Central memory CD8-positive, alpha-beta T cell (primary cell): ENCODE results near the gene LRMDA.

Experiments
- ATAC-seq: fragments of 150-1000 bp; cut with Tn5 transposase; replicated peaks from 2 replicates; pipeline ENCODE4 v1.10.0; 2022; ENCODE audit warnings: mild to moderate bottlenecking, moderate FRiP score, moderate number of reproducible peaks; ENCODE audit not compliant: poor library complexity, severe bottlenecking; ENCODE audit errors: extremely low read depth
- DNase-seq, 2 donors: peaks; one replicate each; pipeline ENCODE4 v3.0.0; 2021; ENCODE audit warnings: low spot score in 2 of 2
- H3K27ac Mint-ChIP-seq: one replicate; pipeline ENCODE4 v1.8.0; 2022; ENCODE audit warnings: low read depth, mild to moderate bottlenecking, moderate library complexity, mixed read lengths
- H3K27me3 Mint-ChIP-seq: one replicate; pipeline ENCODE4 v1.8.0; 2022; ENCODE audit warnings: mixed read lengths
- H3K36me3 Mint-ChIP-seq: one replicate; pipeline ENCODE4 v1.8.0; 2022; ENCODE audit warnings: mild to moderate bottlenecking, moderate library complexity, mixed read lengths; ENCODE audit not compliant: insufficient read depth
- H3K4me1 Mint-ChIP-seq: one replicate; pipeline ENCODE4 v1.8.0; 2022; ENCODE audit warnings: mixed read lengths
- H3K4me3 Mint-ChIP-seq: one replicate; pipeline ENCODE4 v1.8.0; 2022; ENCODE audit warnings: mild to moderate bottlenecking, moderate library complexity, mixed read lengths
- H3K9me3 Mint-ChIP-seq: one replicate; pipeline ENCODE4 v1.8.0; 2022; ENCODE audit warnings: mixed read lengths

LRMDA gene

DNA sequence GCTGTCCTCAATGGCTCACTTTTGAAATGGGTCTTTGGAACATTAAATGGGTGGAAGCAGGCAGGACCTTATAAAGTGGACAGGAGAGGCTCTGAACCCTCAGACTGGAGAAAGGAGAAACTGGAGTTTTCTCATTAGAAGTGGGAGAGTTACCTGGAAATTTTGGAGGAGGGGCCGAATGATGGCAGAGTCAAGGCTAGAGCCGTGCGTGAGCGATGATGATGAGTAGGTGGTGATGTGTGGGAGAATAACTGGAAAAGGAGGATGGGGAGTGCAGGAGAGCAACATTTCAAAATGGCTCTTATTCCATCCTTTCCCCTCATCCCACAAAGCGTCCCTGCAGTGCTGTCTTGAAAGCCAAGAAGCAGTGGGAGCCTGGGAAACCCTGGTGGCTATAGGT is 274.0 kb downstream of the LRMDA start:
- no peaks in the 10 kb centered on the region for H3K9me3 Mint-ChIP-seq
- H3K4me1 Mint-ChIP-seq: no peaks in the 10 kb centered on the region
- peaks cover 1% of the 10 kb centered on the region for H3K36me3 Mint-ChIP-seq
- no peak for DNase-seq
- no peak for ATAC-seq
- peaks cover 9% of the 10 kb centered on the region for H3K27me3 Mint-ChIP-seq
- no peak overlapping the region for H3K27ac Mint-ChIP-seq
- no peak overlapping the region for H3K4me3 Mint-ChIP-seq

GRCh38 chr10:75707080-75707840 is 275.8 kb downstream of the LRMDA start:
- H3K36me3 Mint-ChIP-seq: peaks cover 1% of the 10 kb centered on the region
- no peaks in the 10 kb centered on the region for H3K9me3 Mint-ChIP-seq
- H3K4me1 Mint-ChIP-seq: no peaks in the 10 kb centered on the region
- H3K27ac Mint-ChIP-seq: no peak overlapping the region
- ATAC-seq: no peak
- H3K27me3 Mint-ChIP-seq: peaks cover 16% of the 10 kb centered on the region
- no peak overlapping the region for H3K4me3 Mint-ChIP-seq
- no peak for DNase-seq

DNA sequence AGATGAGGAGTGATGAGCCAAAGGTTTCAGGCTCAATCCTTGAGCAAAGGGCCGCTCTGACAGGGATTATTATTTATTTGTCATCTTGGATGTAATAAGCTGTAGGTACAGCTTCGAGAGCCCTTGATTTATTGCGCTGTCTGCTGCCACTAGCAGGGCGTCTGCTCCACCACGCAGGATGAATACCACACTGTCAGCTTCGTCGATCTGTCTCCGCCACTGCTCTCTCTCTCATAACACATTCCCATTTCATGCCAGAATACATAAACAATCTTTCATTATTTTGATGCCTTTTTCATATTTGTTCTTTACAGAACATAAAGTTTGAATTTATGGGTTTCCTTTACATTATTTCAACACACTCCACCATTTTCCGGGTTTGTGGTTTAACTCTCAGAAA is 276.6 kb downstream of the LRMDA start:
- DNase-seq (no peak), ATAC-seq (no peak)
- no peak overlapping the region for H3K4me3 Mint-ChIP-seq
- peaks cover 1% of the 10 kb centered on the region for H3K36me3 Mint-ChIP-seq
- no peaks in the 10 kb centered on the region for H3K9me3 Mint-ChIP-seq
- no peak overlapping the region for H3K27ac Mint-ChIP-seq
- peaks cover 24% of the 10 kb centered on the region for H3K27me3 Mint-ChIP-seq
- no peaks in the 10 kb centered on the region for H3K4me1 Mint-ChIP-seq

DNA sequence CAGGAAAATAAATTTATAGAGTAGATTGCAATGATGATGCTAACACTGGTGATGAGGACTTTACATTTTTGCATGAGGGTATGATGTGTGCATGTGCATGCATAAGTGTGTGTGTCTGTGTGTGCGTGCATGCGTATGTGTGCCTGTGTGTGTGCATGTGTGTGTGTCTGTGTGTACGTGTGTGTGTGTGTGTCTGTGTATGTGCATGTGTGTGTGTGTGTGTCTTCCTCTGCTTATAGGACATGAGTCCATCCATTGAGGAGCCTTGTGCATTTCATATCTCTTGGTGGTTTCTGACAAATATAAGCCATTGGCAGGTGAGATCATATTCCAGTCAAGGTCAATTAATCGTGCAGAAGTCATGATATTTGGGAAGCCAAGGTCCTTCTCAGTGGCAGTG is 277.8 kb downstream of the LRMDA start:
- H3K4me1 Mint-ChIP-seq: no peaks in the 10 kb centered on the region
- no peak for DNase-seq
- H3K27me3 Mint-ChIP-seq: peaks cover 35% of the 10 kb centered on the region
- H3K27ac Mint-ChIP-seq: no peak overlapping the region
- H3K4me3 Mint-ChIP-seq: no peak overlapping the region
- H3K36me3 Mint-ChIP-seq: peaks cover 1% of the 10 kb centered on the region
- no peak for ATAC-seq
- no peaks in the 10 kb centered on the region for H3K9me3 Mint-ChIP-seq

DNA sequence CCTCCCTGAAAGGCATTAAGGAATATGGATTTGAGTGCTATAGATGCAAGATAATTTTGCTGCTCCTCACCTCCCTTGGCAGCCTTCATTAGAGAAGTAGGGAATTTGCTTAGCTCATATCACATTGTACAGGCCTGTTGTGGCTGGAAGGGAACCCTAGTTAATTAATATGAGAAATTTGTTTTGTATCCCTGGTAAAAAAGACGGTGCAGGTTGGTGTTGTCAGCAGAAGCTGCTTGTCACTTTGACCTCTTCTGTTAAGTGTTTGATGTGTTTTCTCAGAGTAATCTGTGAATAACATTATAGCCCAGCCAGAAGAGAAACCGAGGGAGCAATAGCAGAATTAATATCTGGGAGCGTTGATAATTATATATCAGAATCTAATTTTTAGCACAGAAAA is 278.4 kb downstream of the LRMDA start:
- peaks cover 1% of the 10 kb centered on the region for H3K36me3 Mint-ChIP-seq
- DNase-seq (no peak), ATAC-seq (no peak)
- no peaks in the 10 kb centered on the region for H3K4me1 Mint-ChIP-seq
- peaks cover 37% of the 10 kb centered on the region for H3K27me3 Mint-ChIP-seq
- no peak overlapping the region for H3K4me3 Mint-ChIP-seq
- H3K27ac Mint-ChIP-seq: no peak overlapping the region
- H3K9me3 Mint-ChIP-seq: no peaks in the 10 kb centered on the region

DNA sequence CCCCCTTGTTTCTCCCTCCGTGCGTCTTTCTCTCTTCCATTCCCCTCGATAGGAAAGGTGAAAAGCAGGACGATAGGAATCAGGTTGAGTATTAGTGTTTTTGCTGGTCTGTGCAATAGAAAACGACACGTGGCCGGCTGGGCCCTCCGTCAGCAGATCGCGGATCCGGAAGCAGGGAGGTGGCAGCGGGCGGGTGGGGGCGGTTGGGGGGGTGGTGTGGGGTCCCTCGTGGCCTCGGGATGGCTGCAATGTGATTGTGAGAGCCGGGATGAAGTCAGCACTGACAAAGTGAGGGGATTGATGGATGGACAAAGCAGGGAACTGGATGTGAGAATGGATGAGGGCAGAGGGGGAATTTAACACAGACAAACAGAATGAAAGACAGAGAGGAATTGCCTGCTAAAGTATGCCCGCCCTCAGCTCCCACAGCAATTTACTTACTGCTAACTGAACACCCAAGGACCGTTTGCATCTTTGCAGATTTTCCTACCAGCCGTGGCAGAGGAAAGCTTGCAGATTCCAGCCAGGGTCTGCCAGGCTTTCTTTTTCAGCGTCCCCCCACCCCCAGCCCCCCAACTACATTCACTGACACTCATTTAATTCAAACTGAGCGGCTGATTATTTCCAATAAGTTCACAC is 280.9 kb downstream of the LRMDA start:
- DNase-seq: no peak
- Mint-ChIP-seq H3K27me3 (peaks cover 46% of the 10 kb centered on the region), H3K27ac (no peak overlapping the region), H3K4me3 (no peak overlapping the region), H3K9me3 (no peaks in the 10 kb centered on the region), H3K36me3 (peaks cover 1% of the 10 kb centered on the region), H3K4me1 (no peaks in the 10 kb centered on the region)
- no peak for ATAC-seq

GRCh38 chr10:75716506-75716905 is 285.1 kb downstream of the LRMDA start:
- no peaks in the 10 kb centered on the region for H3K36me3 Mint-ChIP-seq

GRCh38 chr10:75717126-75717916 is 285.9 kb downstream of the LRMDA start:
- H3K36me3 Mint-ChIP-seq: no peaks in the 10 kb centered on the region
- peaks cover 39% of the 10 kb centered on the region for H3K27me3 Mint-ChIP-seq
- no peaks in the 10 kb centered on the region for H3K4me1 Mint-ChIP-seq
- no peaks in the 10 kb centered on the region for H3K9me3 Mint-ChIP-seq
- no peak overlapping the region for H3K4me3 Mint-ChIP-seq
- ATAC-seq: no peak
- H3K27ac Mint-ChIP-seq: no peak overlapping the region
- no peak for DNase-seq

More at GRCh38 chr10:75716506-75716905, 285.1 kb downstream of the LRMDA start:
- Mint-ChIP-seq H3K9me3 (no peaks in the 10 kb centered on the region), H3K4me3 (no peak overlapping the region), H3K27me3 (peaks cover 46% of the 10 kb centered on the region), H3K27ac (no peak overlapping the region), H3K4me1 (no peaks in the 10 kb centered on the region)
- no peak for ATAC-seq
- DNase-seq: no peak

DNA sequence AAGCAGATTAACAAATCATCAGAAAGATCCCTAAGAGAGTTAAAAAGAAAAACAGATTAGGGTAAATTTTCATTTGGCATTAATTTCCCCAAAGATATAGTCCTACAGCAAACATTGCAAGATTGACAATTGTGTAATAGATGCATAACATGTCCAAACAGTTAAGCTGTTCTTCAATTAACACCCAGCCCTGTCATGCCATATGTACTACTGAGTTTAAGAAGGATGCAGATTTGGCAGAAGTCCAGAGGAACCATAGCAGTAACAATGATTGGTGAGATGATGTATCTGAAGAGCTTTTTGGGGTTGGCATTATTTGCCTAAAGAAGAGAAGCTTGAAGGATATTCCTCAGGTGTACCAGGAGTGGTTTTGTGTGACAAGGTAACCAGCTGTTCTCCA is 287.6 kb downstream of the LRMDA start:
- Mint-ChIP-seq H3K9me3 (no peaks in the 10 kb centered on the region), H3K36me3 (no peaks in the 10 kb centered on the region), H3K27me3 (peaks cover 22% of the 10 kb centered on the region), H3K27ac (no peak overlapping the region), H3K4me1 (no peaks in the 10 kb centered on the region), H3K4me3 (no peak overlapping the region)
- ATAC-seq: no peak
- no peak for DNase-seq

GRCh38 chr10:75720157-75720556 is 288.7 kb downstream of the LRMDA start:
- no peak overlapping the region for H3K4me3 Mint-ChIP-seq

GRCh38 chr10:75722020-75722419 is 290.6 kb downstream of the LRMDA start:
- Mint-ChIP-seq H3K4me3 (no peak overlapping the region), H3K27ac (no peak overlapping the region), H3K9me3 (no peaks in the 10 kb centered on the region), H3K27me3 (peaks cover 12% of the 10 kb centered on the region), H3K36me3 (no peaks in the 10 kb centered on the region), H3K4me1 (no peaks in the 10 kb centered on the region)
- ATAC-seq (no peak), DNase-seq (no peak)

More at GRCh38 chr10:75720157-75720556, 288.7 kb downstream of the LRMDA start:
- H3K4me1 Mint-ChIP-seq: no peaks in the 10 kb centered on the region
- H3K27me3 Mint-ChIP-seq: peaks cover 14% of the 10 kb centered on the region
- no peaks in the 10 kb centered on the region for H3K9me3 Mint-ChIP-seq
- DNase-seq (no peak), ATAC-seq (no peak)
- H3K36me3 Mint-ChIP-seq: no peaks in the 10 kb centered on the region
- no peak overlapping the region for H3K27ac Mint-ChIP-seq

DNA sequence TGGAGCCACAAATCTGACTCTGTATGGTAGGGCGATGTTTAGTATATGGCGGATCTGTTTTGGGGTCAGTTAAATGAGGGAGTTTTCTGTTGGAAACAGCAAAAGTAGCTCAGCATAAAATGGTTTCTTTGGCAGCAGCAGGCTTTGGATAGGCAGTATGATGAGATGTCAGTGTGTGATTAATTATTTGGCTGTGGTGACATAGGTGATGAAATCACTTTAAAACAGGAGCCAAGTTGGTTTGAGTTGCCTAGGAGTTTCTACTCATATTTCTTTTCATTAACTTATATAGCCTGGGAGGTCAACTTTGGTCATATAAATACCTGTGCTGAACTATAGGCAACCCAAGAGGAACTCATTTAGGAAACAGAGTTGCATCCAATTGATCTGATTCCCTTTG is 291.2 kb downstream of the LRMDA start:
- no peak overlapping the region for H3K27ac Mint-ChIP-seq
- DNase-seq: no peak
- H3K9me3 Mint-ChIP-seq: no peaks in the 10 kb centered on the region
- peaks cover 10% of the 10 kb centered on the region for H3K27me3 Mint-ChIP-seq
- no peak for ATAC-seq
- H3K4me3 Mint-ChIP-seq: no peak overlapping the region
- no peaks in the 10 kb centered on the region for H3K36me3 Mint-ChIP-seq
- no peaks in the 10 kb centered on the region for H3K4me1 Mint-ChIP-seq
